A673 (cell line): Measurements from ENCODE around the gene PPP2R5B. TPM values are rescaled to one million over a fixed set of nuclear protein-coding genes. Genes with fewer than 3 reads are reported as not detected.

Experiments used
- BruUV-seq: library from RNA; stranded (reverse); fragments of 400-500 nt; replicated peaks from 2 replicates; lab custom pipeline; 2021; lab: Mats Ljungman, UMichigan
- CTCF ChIA-PET: fragments of 300-600 bp; sonication (Branson Sonifier 250); formaldehyde crosslinking; loops from one replicate; lab custom pipeline; 2022; ENCODE audit warnings: antibody characterized with exemption; lab: Charles Lee
- POLR2A ChIA-PET: fragments of 300-600 bp; sonication (Branson Sonifier 250); formaldehyde crosslinking; loops from one replicate; lab custom pipeline; 2022; ENCODE audit warnings: antibody characterized with exemption; ENCODE audit not compliant: low non-redundant PET; lab: Charles Lee
- DNase-seq: peaks from one replicate; pipeline ENCODE4 v3.0.0-alpha.2; 2015; ENCODE audit warnings: low spot score
- H3K27ac ChIP-seq: fragments of 200-600 bp; sonication (generic); 2 replicates; pipeline ENCODE4 v1.5.1; 2016; ENCODE audit warnings: mixed run types, low read depth, mild to moderate bottlenecking, mixed read lengths, antibody characterized with exemption, low read length; ENCODE audit not compliant: poor library complexity, severe bottlenecking
- H3K27me3 ChIP-seq: fragments of 200-600 bp; sonication (generic); replicated peaks from 2 replicates; pipeline ENCODE4 v1.6.1; 2017; ENCODE audit warnings: mixed run types, low read depth, mild to moderate bottlenecking, mixed read lengths, antibody characterized with exemption, low read length; ENCODE audit not compliant: insufficient read depth, poor library complexity
- H3K36me3 ChIP-seq: fragments of 200-600 bp; sonication (generic); 2 replicates; pipeline ENCODE4 v1.6.1; 2016; ENCODE audit warnings: mixed run types, mild to moderate bottlenecking, mixed read lengths, antibody characterized with exemption, low read length; ENCODE audit not compliant: insufficient read depth, poor library complexity, severe bottlenecking
- H3K4me1 ChIP-seq: fragments of 200-600 bp; sonication (generic); 2 replicates; pipeline ENCODE4 v1.6.1; 2017; ENCODE audit warnings: mixed run types, mild to moderate bottlenecking, mixed read lengths, antibody characterized with exemption, low read length; ENCODE audit not compliant: insufficient read depth, poor library complexity, severe bottlenecking
- H3K4me3 ChIP-seq: fragments of 200-600 bp; sonication (generic); 2 replicates; pipeline ENCODE4 v1.5.1; 2016; ENCODE audit warnings: low read depth, mixed run types, mild to moderate bottlenecking, mixed read lengths, low read length; ENCODE audit not compliant: poor library complexity, severe bottlenecking
- H3K9me3 ChIP-seq: fragments of 200-600 bp; sonication (generic); 2 replicates; pipeline ENCODE4 v1.6.1; 2016; ENCODE audit warnings: mixed run types, low read depth, mild to moderate bottlenecking, mixed read lengths, antibody characterized with exemption, low read length; ENCODE audit not compliant: poor library complexity, severe bottlenecking
- EZH2 ChIP-seq: fragments of 200-600 bp; sonication (generic); IDR thresholded peaks from 2 replicates; pipeline ENCODE4 v1.6.1; 2017; ENCODE audit warnings: borderline replicate concordance, low read depth, mild to moderate bottlenecking, mixed read lengths, antibody characterized with exemption, low read length; ENCODE audit not compliant: poor library complexity, severe bottlenecking
- intact Hi-C: fragments of 100-400 bp; cut with micrococcal nuclease; formaldehyde crosslinking; loops from one replicate; pipeline ENCODE4 v1.10.0; 2022; ENCODE audit not compliant: unreplicated experiment
- total RNA-seq: library from RNA; stranded (reverse); gene quantifications from 2 replicates; pipeline ENCODE4 v1.2.3, GENCODE V29; 2021
- TF ChIP-seq, protein P1 (sequence below): fragments of 300-800, 200-600 bp; sonication (generic); conservative IDR thresholded peaks from 2 replicates; pipeline ENCODE4 v1.5.1; 2017; ENCODE audit warnings: low read depth, mild to moderate bottlenecking, antibody characterized with exemption, low read length, moderate library complexity, mixed read lengths

The PPP2R5B gene
- total RNA-seq, 1 experiment from 2014 or later, result 16.1 TPM

- H3K36me3 ChIP-seq, result peaks cover 48% of the 10 kb centered on the region
- H3K4me1 ChIP-seq, result no peaks in the 10 kb centered on the region
- no peak overlapping the region for H3K27ac ChIP-seq
- H3K4me3 ChIP-seq, result no peak overlapping the region
- H3K27me3 ChIP-seq, result no peaks in the 10 kb centered on the region
- BruUV-seq, result no TSS peak
- ChIA-PET CTCF (no interaction called here), POLR2A (no interaction called here)
- TF ChIP-seq, protein P1, sequence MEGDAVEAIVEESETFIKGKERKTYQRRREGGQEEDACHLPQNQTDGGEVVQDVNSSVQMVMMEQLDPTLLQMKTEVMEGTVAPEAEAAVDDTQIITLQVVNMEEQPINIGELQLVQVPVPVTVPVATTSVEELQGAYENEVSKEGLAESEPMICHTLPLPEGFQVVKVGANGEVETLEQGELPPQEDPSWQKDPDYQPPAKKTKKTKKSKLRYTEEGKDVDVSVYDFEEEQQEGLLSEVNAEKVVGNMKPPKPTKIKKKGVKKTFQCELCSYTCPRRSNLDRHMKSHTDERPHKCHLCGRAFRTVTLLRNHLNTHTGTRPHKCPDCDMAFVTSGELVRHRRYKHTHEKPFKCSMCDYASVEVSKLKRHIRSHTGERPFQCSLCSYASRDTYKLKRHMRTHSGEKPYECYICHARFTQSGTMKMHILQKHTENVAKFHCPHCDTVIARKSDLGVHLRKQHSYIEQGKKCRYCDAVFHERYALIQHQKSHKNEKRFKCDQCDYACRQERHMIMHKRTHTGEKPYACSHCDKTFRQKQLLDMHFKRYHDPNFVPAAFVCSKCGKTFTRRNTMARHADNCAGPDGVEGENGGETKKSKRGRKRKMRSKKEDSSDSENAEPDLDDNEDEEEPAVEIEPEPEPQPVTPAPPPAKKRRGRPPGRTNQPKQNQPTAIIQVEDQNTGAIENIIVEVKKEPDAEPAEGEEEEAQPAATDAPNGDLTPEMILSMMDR, result no peak
- no peak for TF ChIP-seq EZH2
- no peaks in the 10 kb centered on the region for H3K9me3 ChIP-seq
- no peak for DNase-seq
- intact Hi-C loops, result no loop called here
Measured at GRCh38 chr11:64909653-64910343, 14.7 kb upstream of the PPP2R5B start.

- no peak for DNase-seq
- no peaks in the 10 kb centered on the region for H3K27me3 ChIP-seq
- no TSS peak for BruUV-seq
- no peak overlapping the region for H3K27ac ChIP-seq
- TF ChIP-seq, protein P1, result no peak
- no peak for TF ChIP-seq EZH2
- no peaks in the 10 kb centered on the region for H3K9me3 ChIP-seq
- H3K4me3 ChIP-seq, result no peak overlapping the region
- CTCF ChIA-PET, result no interaction called here
- peaks cover 45% of the 10 kb centered on the region for H3K36me3 ChIP-seq
- POLR2A ChIA-PET, result no interaction called here
- intact Hi-C loops, result no loop called here
- no peaks in the 10 kb centered on the region for H3K4me1 ChIP-seq
Measured at GRCh38 chr11:64910451-64911093, 13.9 kb upstream of the PPP2R5B start.

DNA sequence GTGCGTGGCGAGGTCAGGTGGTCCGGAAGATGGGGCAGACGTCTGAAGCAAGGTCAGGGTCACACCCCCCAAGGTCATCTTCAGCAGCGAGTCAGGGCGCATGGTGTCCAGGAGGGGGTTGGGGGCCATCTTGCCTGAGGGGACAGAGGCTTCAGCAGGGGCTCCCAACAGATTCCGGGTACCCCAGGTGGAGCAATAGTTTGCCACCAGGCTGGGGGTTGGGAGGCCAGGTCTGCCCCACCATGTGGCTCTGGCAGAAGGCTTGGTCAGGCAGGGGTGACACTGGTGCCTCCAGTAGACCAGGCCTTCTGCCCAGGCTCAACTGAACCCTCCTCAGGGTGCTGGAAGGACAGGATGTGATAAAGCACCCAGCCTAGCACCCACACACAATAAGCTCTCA lies 13.3 kb upstream of the PPP2R5B start:
- TF ChIP-seq, protein P1, result no peak
- TF ChIP-seq EZH2, result no peak
- CTCF ChIA-PET, result no interaction called here
- Histone ChIP-seq H3K27ac (no peak overlapping the region), H3K9me3 (no peaks in the 10 kb centered on the region), H3K4me1 (peaks cover 4% of the 10 kb centered on the region), H3K36me3 (peaks cover 42% of the 10 kb centered on the region), H3K27me3 (no peaks in the 10 kb centered on the region), H3K4me3 (no peak overlapping the region)
- intact Hi-C loops, result no loop called here
- POLR2A ChIA-PET, result no interaction called here
- no TSS peak for BruUV-seq
- DNase-seq, result no peak
